ENCODE results near the gene EPHA6.
"Not testable (repeated sequence)": the region's sequence is repeated elsewhere in the genome, so short reads cannot be mapped to it uniquely, and the experiment has no call there.

EPHA6 gene

GRCh38 chr3:97257942-97258697 lies 443.7 kb downstream of the EPHA6 start:
- H3K27ac Mint-ChIP-seq = no peak overlapping the region
- no peaks in the 10 kb centered on the region for H3K36me3 Mint-ChIP-seq (ENCODE audit: low read depth)
- no peaks in the 10 kb centered on the region for H3K27me3 Mint-ChIP-seq (ENCODE audit: low read depth)

DNA sequence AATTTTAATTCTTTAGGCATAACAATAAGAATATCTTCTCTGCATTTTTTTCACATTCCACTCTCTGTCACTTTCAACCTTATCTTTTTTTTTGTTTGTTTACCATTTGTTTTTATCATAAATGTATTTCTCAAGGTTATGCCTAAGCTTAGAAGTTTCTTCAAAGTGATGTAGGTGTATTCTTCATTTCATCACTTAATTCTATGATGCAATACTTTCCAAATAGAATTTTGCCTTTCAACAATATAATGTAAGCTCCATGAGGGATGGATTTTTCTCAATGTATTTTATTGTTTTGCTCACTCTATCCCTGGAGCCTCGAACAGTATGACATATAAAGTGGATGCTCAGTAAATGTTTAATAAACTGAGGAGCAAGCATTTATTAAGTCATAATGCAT lies 444.9 kb downstream of the EPHA6 start:
- TF ChIP-seq, protein P1, sequence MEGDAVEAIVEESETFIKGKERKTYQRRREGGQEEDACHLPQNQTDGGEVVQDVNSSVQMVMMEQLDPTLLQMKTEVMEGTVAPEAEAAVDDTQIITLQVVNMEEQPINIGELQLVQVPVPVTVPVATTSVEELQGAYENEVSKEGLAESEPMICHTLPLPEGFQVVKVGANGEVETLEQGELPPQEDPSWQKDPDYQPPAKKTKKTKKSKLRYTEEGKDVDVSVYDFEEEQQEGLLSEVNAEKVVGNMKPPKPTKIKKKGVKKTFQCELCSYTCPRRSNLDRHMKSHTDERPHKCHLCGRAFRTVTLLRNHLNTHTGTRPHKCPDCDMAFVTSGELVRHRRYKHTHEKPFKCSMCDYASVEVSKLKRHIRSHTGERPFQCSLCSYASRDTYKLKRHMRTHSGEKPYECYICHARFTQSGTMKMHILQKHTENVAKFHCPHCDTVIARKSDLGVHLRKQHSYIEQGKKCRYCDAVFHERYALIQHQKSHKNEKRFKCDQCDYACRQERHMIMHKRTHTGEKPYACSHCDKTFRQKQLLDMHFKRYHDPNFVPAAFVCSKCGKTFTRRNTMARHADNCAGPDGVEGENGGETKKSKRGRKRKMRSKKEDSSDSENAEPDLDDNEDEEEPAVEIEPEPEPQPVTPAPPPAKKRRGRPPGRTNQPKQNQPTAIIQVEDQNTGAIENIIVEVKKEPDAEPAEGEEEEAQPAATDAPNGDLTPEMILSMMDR (IDR thresholded peaks at IDR 0.05; ENCODE audit: unreplicated experiment in 3 of 3) = no peak
- Mint-ChIP-seq H3K4me1 (peaks cover 5% of the 10 kb centered on the region), H3K9me3 (no peaks in the 10 kb centered on the region), H3K27ac (no peak overlapping the region), H3K4me3 (no peak overlapping the region), H3K27me3 (ENCODE audit: low read depth) (no peaks in the 10 kb centered on the region), H3K36me3 (ENCODE audit: low read depth) (no peaks in the 10 kb centered on the region)

More at GRCh38 chr3:97257942-97258697, 443.7 kb downstream of the EPHA6 start:
- Mint-ChIP-seq H3K4me1 (peaks cover 5% of the 10 kb centered on the region), H3K4me3 (no peak overlapping the region), H3K9me3 (no peaks in the 10 kb centered on the region)
- TF ChIP-seq, protein P1 (IDR thresholded peaks at IDR 0.05; ENCODE audit: unreplicated experiment in 3 of 3) = no peak

DNA sequence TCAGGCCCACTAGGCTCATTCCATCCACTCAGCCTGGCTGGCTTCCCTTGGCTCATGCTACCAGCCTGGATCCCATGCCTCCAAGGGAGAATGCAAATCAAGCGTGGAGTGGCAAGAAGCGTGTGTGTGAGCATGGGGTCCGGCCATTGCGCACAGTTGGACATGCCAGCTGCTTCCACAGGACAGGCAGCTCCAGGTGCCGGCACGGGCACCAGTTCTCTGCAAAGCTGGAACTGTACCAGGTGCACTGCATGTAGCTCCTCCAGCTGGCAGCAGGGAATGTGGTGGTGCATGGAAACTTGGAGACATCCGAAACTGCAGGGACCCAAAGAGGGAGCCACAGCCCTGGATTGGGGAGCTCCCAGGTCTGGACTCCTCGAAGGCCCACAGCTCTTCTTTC lies 449.8 kb downstream of the EPHA6 start:
- H3K27ac Mint-ChIP-seq = no peak overlapping the region
- no peaks in the 10 kb centered on the region for H3K9me3 Mint-ChIP-seq
- no peak overlapping the region for H3K4me3 Mint-ChIP-seq
- no peaks in the 10 kb centered on the region for H3K36me3 Mint-ChIP-seq (ENCODE audit: low read depth)
- TF ChIP-seq, protein P1 (IDR thresholded peaks at IDR 0.05; ENCODE audit: unreplicated experiment in 3 of 3) = no peak
- peaks cover 5% of the 10 kb centered on the region for H3K4me1 Mint-ChIP-seq
- H3K27me3 Mint-ChIP-seq (ENCODE audit: low read depth) = no peaks in the 10 kb centered on the region

DNA sequence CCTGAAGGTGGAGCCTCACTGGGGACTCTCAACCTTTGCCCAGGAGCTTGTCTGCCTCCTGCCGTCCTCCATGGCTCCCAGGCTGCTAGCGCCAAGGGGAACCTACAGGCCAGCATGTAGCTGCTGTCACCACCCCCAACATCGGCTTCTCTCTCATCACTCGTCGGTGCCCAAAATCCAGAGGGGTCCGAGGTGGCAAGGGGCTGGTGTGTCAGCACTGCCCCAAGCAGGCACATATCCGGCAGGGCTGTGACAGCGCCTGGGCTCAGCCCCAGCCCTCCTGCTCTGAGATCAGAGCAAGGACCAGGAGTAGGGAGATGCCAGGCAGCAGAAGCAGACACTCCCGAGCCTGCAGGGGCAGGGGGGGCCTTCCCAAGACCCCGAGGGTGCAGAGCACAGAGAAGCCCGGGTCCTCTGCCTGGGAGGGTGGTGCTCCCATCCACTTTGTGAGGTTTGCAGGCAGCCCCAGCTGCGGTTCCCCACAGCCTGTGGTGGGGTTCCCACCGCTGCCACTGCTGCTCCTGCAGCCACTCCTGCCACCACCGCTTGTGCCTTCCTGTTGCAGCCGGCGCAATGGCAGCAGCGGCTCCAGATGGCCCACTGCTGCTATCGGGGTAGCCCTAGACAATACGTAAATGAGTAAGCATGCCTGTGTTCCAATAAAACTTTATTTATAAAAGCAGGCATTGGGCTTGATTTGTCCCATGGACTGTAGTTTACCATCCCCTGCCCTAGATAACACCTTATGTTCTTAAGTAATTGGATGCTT lies 451.0 kb downstream of the EPHA6 start:
- Mint-ChIP-seq H3K4me1 (peaks cover 5% of the 10 kb centered on the region), H3K27ac (no peak overlapping the region), H3K27me3 (ENCODE audit: low read depth) (no peaks in the 10 kb centered on the region), H3K4me3 (no peak overlapping the region), H3K9me3 (no peaks in the 10 kb centered on the region), H3K36me3 (ENCODE audit: low read depth) (no peaks in the 10 kb centered on the region)
- TF ChIP-seq, protein P1 (IDR thresholded peaks at IDR 0.05; ENCODE audit: unreplicated experiment in 3 of 3) = no peak

GRCh38 chr3:97269202-97269601 lies 454.8 kb downstream of the EPHA6 start:
- H3K27ac Mint-ChIP-seq = no peak overlapping the region
- H3K27me3 Mint-ChIP-seq (ENCODE audit: low read depth) = no peaks in the 10 kb centered on the region
- H3K4me3 Mint-ChIP-seq = no peak overlapping the region
- TF ChIP-seq, protein P1 (IDR thresholded peaks at IDR 0.05; ENCODE audit: unreplicated experiment in 3 of 3) = no peak
- no peaks in the 10 kb centered on the region for H3K9me3 Mint-ChIP-seq
- no peaks in the 10 kb centered on the region for H3K36me3 Mint-ChIP-seq (ENCODE audit: low read depth)
- no peaks in the 10 kb centered on the region for H3K4me1 Mint-ChIP-seq

GRCh38 chr3:97276879-97277550 lies 462.6 kb downstream of the EPHA6 start:
- H3K9me3 Mint-ChIP-seq; H3K4me3 Mint-ChIP-seq; H3K4me1 Mint-ChIP-seq; H3K36me3 Mint-ChIP-seq (ENCODE audit: low read depth); H3K27me3 Mint-ChIP-seq (ENCODE audit: low read depth); H3K27ac Mint-ChIP-seq: not testable (repeated sequence)
